ENCODE measurements around the gene PTTG1IP2.

GRCh38 chr7:90465816-90466215 is 3.6 kb upstream of the PTTG1IP2 start:
- TF ChIP-seq ESRRA (IDR thresholded peaks at IDR 0.05; ENCODE audit: borderline replicate concordance, low read length), result no peak
- TF ChIP-seq POLR2A (IDR thresholded peaks at IDR 0.05; ENCODE audit: low read length), result no peak
- TF ChIP-seq KDM5A (IDR thresholded peaks at IDR 0.05), result no peak
- no peak for TF ChIP-seq REST (IDR thresholded peaks at IDR 0.05)

Measured in A549 (cell line).